OCI-LY3 (cell line): ENCODE data around the gene DCAF12.

ENCODE experiments used
- CTCF ChIP-seq: fragments of 200-600, 300-600 bp; sonication (generic); IDR thresholded peaks from 2 replicates; pipeline ENCODE4 v1.5.1; 2014; ENCODE audit warnings: antibody characterized with exemption, low read length, low read depth
- EZH2phosphoT487 ChIP-seq: fragments of 200-600 bp; shearing (Covaris generic); IDR thresholded peaks from 2 replicates; pipeline ENCODE4 v1.6.1; 2018; ENCODE audit warnings: antibody characterized with exemption, mixed run types, low read depth

- TF ChIP-seq CTCF = no peak
- TF ChIP-seq EZH2phosphoT487 = no peak
Measured at GRCh38 chr9:34072410-34072809, 54.1 kb downstream of the DCAF12 start.
